GM12878 (cell line): ENCODE data around the gene ATP4A. TPM values are rescaled to one million over a fixed set of nuclear protein-coding genes. Genes with fewer than 3 reads are reported as not detected.

Experiments
- ASH2L ChIP-seq: fragments of 300-600, 200-600 bp; sonication (generic); IDR thresholded peaks from 2 replicates; pipeline ENCODE4 v1.6.1; 2017; ENCODE audit warnings: low read depth, mild to moderate bottlenecking, borderline replicate concordance
- BMI1 ChIP-seq: fragments of 450-650 bp; IDR thresholded peaks from 2 replicates; pipeline ENCODE4 v1.6.1; 2016; ENCODE audit warnings: mild to moderate bottlenecking, moderate library complexity, borderline replicate concordance
- CEBPZ ChIP-seq: fragments of 150-350 bp; IDR thresholded peaks from 2 replicates; pipeline ENCODE4 v1.6.1; 2016; ENCODE audit warnings: low read depth, low read length
- E2F4 ChIP-seq: IDR thresholded peaks from 2 replicates; pipeline ENCODE4 v1.6.1; 2012; ENCODE audit warnings: low read depth, low read length, improper control_type of control experiment
- SMARCA5 ChIP-seq: fragments of 450-650 bp; IDR thresholded peaks from 2 replicates; pipeline ENCODE4 v1.6.1; 2017; ENCODE audit warnings: mild to moderate bottlenecking
- ZNF384 ChIP-seq: IDR thresholded peaks from 2 replicates; pipeline ENCODE4 v1.6.1; 2012; ENCODE audit warnings: low read depth, mild to moderate bottlenecking, low read length, improper control_type of control experiment, borderline replicate concordance
- ZNF592 ChIP-seq: fragments of 450-650 bp; IDR thresholded peaks from 2 replicates; pipeline ENCODE4 v1.6.1; 2017; ENCODE audit warnings: mild to moderate bottlenecking, moderate library complexity
- polyA plus RNA-seq, 11 experiments: library from polyadenylated mRNA; depleted of rRNA in 4 of 11; unstranded in 6 of 11; stranded (reverse) in 5 of 11; fragments of >200 nt; fragmentation: Nextera tagmentation in 4 of 11; fragmentation: Illumina TruSeq in 1 of 11; extraction: Ambion mirVana in 4 of 11; extraction: Trizol in 1 of 11; gene quantifications; 1 replicate in 1 of 11; 2 replicates in 10 of 11; pipeline versions ENCODE4 v1.2.1 to v1.2.3, GENCODE V29; 2011 to 2016; ENCODE audit warnings: inconsistent platforms in 2 of 11, missing spikeins in 2 of 11, low read depth in 1 of 11
- total RNA-seq, 4 experiments: library from RNA; depleted of rRNA in 3 of 4; stranded (reverse); fragments of >200 nt in 3 of 4; fragmentation: Illumina TruSeq in 1 of 4; extraction: Trizol in 1 of 4; gene quantifications; 2 replicates each; pipeline versions ENCODE4 v1.2.1 to v1.2.3, GENCODE V29; 2013 to 2021

Gene ATP4A
- total and polyA plus RNA-seq, 10 of the 15 experiments (the other 5 are each of a cell fraction or from before 2014, with no cell fraction given): 0.03 to 1.5 (median 0.11) TPM; not detected in 3

GRCh38 chr19:35522745-35523327 is 40.6 kb downstream of the ATP4A start (continued):
- TF ChIP-seq ZNF592: no peak
- TF ChIP-seq SMARCA5: no peak
- no peak for TF ChIP-seq CEBPZ
- TF ChIP-seq BMI1: no peak
- no peak for TF ChIP-seq ASH2L
- TF ChIP-seq E2F4: no peak
- no peak for TF ChIP-seq ZNF384
